ENCODE measurements around the gene LUC7L.
"Not testable (repeated sequence)": the region's sequence is repeated elsewhere in the genome, so short reads cannot be mapped to it uniquely, and the experiment has no call there.

LUC7L gene

DNA sequence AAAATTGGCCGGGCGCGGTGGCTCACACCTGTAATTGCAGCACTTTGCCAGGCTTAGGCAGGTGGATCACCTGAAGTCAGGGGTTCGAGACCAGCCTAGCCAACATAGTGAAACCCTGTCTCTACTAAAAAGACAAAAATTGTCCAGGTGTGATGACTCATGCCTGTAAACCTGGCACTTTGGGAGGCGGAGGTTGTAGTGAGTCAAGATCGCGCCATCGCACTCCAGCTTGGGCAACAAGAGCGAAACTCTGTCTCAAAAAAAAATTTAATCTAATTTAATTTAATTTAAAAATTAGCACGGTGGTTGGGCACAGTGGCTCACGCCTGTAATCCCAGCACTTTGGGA is 50.6 kb downstream of the LUC7L start:
- DNase-seq: no peak

DNA sequence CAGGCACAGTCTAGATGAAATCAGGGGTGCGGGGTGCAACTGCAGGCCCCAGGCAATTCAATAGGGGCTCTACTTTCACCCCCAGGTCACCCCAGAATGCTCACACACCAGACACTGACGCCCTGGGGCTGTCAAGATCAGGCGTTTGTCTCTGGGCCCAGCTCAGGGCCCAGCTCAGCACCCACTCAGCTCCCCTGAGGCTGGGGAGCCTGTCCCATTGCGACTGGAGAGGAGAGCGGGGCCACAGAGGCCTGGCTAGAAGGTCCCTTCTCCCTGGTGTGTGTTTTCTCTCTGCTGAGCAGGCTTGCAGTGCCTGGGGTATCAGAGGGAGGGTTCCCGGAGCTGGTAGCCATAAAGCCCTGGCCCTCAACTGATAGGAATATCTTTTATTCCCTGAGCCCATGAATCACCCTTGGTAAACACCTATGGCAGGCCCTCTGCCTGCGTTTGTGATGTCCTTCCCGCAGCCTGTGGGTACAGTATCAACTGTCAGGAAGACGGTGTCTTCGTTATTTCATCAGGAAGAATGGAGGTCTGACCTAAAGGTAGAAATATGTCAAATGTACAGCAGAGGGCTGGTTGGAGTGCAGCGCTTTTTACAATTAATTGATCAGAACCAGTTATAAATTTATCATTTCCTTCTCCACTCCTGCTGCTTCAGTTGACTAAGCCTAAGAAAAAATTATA is 51.1 kb downstream of the LUC7L start:
- no peak for DNase-seq

DNA sequence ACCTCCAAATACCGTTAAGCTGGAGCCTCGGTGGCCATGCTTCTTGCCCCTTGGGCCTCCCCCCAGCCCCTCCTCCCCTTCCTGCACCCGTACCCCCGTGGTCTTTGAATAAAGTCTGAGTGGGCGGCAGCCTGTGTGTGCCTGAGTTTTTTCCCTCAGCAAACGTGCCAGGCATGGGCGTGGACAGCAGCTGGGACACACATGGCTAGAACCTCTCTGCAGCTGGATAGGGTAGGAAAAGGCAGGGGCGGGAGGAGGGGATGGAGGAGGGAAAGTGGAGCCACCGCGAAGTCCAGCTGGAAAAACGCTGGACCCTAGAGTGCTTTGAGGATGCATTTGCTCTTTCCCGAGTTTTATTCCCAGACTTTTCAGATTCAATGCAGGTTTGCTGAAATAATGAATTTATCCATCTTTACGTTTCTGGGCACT is 51.8 kb downstream of the LUC7L start:
- no peak for DNase-seq

DNA sequence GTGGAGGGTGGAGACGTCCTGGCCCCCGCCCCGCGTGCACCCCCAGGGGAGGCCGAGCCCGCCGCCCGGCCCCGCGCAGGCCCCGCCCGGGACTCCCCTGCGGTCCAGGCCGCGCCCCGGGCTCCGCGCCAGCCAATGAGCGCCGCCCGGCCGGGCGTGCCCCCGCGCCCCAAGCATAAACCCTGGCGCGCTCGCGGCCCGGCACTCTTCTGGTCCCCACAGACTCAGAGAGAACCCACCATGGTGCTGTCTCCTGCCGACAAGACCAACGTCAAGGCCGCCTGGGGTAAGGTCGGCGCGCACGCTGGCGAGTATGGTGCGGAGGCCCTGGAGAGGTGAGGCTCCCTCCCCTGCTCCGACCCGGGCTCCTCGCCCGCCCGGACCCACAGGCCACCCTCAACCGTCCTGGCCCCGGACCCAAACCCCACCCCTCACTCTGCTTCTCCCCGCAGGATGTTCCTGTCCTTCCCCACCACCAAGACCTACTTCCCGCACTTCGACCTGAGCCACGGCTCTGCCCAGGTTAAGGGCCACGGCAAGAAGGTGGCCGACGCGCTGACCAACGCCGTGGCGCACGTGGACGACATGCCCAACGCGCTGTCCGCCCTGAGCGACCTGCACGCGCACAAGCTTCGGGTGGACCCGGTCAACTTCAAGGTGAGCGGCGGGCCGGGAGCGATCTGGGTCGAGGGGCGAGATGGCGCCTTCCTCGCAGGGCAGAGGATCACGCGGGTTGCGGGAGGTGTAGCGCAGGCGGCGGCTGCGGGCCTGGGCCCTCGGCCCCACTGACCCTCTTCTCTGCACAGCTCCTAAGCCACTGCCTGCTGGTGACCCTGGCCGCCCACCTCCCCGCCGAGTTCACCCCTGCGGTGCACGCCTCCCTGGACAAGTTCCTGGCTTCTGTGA is 52.5 kb downstream of the LUC7L start, which contains the start of gene HBA1:
HBA1 (plus strand) TSS at position 204 of the 906 bp plus-strand sequence; CDS start at position 241, 37 bp downstream.
- DNase-seq: not testable (repeated sequence)

DNA sequence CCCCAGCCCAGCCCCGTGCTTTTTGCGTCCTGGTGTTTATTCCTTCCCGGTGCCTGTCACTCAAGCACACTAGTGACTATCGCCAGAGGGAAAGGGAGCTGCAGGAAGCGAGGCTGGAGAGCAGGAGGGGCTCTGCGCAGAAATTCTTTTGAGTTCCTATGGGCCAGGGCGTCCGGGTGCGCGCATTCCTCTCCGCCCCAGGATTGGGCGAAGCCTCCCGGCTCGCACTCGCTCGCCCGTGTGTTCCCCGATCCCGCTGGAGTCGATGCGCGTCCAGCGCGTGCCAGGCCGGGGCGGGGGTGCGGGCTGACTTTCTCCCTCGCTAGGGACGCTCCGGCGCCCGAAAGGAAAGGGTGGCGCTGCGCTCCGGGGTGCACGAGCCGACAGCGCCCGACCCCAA is 53.2 kb downstream of the LUC7L start:
- DNase-seq: not testable (repeated sequence)

DNA sequence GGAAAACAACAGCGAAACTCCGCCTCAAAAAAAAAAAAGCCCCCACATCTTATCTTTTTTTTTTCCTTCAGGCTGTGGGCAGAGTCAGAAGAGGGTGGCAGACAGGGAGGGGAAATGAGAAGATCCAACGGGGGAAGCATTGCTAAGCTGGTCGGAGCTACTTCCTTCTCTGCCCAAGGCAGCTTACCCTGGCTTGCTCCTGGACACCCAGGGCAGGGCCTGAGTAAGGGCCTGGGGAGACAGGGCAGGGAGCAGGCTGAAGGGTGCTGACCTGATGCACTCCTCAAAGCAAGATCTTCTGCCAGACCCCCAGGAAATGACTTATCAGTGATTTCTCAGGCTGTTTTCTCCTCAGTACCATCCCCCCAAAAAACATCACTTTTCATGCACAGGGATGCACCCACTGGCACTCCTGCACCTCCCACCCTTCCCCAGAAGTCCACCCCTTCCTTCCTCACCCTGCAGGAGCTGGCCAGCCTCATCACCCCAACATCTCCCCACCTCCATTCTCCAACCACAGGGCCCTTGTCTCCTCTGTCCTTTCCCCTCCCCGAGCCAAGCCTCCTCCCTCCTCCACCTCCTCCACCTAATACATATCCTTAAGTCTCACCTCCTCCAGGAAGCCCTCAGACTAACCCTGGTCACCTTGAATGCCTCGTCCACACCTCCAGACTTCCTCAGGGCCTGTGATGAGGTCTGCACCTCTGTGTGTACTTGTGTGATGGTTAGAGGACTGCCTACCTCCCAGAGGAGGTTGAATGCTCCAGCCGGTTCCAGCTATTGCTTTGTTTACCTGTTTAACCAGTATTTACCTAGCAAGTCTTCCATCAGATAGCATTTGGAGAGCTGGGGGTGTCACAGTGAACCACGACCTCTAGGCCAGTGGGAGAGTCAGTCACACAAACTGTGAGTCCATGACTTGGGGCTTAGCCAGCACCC is 54.0 kb downstream of the LUC7L start:
- no peak for DNase-seq

DNA sequence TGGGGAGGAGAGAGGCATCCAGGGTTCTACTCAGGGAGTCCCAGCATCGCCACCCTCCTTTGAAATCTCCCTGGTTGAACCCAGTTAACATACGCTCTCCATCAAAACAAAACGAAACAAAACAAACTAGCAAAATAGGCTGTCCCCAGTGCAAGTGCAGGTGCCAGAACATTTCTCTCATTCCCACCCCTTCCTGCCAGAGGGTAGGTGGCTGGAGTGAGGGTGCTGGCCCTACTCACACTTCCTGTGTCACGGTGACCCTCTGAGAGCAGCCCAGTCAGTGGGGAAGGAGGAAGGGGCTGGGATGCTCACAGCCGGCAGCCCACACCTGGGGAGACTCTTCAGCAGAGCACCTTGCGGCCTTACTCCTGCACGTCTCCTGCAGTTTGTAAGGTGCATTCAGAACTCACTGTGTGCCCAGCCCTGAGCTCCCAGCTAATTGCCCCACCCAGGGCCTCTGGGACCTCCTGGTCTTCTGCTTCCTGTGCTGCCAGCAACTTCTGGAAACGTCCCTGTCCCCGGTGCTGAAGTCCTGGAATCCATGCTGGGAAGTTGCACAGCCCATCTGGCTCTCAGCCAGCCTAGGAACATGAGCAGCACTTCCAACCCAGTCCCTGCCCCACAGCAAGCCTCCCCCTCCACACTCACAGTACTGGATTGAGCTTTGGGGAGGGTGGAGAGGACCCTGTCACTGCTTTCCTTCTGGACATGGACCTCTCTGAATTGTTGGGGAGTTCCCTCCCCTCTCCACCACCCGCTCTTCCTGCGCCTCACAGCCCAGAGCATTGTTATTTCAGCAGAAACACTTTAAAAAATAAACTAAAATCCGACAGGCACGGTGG is 55.1 kb downstream of the LUC7L start:
- not testable (repeated sequence) for DNase-seq

DNA sequence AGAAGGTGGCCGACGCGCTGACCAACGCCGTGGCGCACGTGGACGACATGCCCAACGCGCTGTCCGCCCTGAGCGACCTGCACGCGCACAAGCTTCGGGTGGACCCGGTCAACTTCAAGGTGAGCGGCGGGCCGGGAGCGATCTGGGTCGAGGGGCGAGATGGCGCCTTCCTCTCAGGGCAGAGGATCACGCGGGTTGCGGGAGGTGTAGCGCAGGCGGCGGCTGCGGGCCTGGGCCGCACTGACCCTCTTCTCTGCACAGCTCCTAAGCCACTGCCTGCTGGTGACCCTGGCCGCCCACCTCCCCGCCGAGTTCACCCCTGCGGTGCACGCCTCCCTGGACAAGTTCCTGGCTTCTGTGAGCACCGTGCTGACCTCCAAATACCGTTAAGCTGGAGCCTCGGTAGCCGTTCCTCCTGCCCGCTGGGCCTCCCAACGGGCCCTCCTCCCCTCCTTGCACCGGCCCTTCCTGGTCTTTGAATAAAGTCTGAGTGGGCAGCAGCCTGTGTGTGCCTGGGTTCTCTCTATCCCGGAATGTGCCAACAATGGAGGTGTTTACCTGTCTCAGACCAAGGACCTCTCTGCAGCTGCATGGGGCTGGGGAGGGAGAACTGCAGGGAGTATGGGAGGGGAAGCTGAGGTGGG is 55.9 kb downstream of the LUC7L start:
- DNase-seq: not testable (repeated sequence)

DNA sequence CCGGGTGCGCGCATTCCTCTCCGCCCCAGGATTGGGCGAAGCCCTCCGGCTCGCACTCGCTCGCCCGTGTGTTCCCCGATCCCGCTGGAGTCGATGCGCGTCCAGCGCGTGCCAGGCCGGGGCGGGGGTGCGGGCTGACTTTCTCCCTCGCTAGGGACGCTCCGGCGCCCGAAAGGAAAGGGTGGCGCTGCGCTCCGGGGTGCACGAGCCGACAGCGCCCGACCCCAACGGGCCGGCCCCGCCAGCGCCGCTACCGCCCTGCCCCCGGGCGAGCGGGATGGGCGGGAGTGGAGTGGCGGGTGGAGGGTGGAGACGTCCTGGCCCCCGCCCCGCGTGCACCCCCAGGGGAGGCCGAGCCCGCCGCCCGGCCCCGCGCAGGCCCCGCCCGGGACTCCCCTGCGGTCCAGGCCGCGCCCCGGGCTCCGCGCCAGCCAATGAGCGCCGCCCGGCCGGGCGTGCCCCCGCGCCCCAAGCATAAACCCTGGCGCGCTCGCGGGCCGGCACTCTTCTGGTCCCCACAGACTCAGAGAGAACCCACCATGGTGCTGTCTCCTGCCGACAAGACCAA is 56.8 kb downstream of the LUC7L start, which contains the start of gene HBA2:
HBA2 (plus strand) TSS at position 503 of the 568 bp plus-strand sequence; CDS start at position 540, 37 bp downstream.
- not testable (repeated sequence) for DNase-seq

DNA sequence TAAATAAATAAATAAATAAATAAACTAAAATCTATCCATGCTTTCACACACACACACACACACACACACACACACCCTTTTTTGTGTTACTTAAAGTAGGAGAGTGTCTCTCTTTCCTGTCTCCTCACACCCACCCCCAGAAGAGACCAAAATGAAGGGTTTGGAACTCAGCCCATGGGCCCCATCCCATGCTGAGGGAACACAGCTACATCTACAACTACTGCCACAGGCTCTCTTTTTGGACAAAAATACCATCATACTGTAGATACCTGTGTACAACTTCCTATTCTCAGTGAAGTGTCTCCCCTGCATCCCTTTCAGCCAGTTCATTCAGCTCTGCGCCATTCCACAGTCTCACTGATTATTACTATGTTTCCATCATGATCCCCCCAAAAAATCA is 58.5 kb downstream of the LUC7L start:
- no peak for DNase-seq

DNA sequence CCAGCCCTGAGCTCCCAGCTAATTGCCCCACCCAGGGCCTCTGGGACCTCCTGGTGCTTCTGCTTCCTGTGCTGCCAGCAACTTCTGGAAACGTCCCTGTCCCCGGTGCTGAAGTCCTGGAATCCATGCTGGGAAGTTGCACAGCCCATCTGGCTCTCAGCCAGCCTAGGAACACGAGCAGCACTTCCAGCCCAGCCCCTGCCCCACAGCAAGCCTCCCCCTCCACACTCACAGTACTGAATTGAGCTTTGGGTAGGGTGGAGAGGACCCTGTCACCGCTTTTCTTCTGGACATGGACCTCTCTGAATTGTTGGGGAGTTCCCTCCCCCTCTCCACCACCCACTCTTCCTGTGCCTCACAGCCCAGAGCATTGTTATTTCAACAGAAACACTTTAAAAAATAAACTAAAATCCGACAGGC is 59.2 kb downstream of the LUC7L start:
- DNase-seq: not testable (repeated sequence)

DNA sequence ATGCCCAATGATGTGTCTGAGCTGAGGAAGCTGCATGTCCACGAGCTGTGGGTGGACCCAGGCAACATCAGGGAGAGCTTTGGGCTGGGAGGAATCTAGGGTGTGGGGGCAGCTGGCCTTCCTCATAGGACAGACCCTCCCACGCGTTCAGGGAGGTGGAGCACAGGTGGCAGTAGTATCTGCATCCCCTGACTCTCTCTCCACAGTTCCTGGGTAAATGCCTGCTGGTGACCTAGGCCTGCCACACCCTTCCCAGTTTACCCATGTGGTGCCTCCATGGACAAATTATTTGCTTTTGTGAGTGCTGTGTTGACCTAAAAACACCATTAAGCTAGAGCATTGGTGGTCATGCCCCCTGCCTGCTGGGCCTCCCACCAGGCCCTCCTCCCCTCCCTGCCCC is 60.2 kb downstream of the LUC7L start:
- no peak for DNase-seq

DNA sequence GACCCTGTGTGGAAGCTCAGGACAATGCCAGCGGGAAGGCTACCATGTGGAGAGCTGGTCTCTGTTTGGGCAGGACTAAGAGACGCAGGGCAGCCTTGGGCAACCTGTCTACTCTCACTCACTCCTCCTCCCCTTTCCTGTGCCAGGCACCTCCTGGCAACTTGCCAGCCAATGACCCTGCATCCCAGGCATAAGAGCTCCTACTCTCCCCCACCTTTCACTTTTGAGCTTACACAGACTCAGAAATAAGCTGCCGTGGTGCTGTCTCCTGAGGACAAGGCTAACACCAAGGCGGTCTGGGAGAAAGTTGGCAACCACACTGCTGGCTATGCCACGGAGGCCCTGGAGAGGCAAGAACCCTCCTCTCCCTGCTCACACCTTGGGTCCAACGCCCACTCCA is 60.8 kb downstream of the LUC7L start:
- DNase-seq: no peak

DNA sequence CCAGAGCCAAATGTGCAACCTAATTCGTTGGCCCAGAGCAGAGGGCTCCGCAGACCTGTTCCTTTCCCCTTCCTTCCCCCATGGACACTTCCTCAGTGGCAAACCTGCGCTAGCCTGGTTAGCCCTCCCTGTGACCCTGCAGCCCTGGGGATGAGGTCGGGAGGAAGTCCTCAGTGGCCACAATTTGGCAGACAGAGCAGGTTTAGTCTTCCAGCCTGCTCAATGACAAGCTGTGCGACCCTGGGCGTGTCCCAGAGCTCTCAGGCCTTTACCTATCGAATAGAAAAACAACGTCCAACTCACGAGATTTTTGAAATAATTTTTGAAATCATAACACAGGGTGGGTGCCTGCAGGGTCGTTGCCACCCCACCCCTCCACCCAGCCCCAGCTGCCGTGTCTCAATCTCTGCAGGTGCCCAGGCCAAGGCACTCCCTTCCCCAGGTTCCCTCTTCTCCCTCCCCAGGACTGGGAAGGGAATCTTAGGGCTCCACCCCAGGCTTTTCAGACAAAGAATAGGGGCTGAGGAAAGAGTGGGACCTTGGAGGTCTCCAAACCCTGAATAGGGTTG is 62.0 kb downstream of the LUC7L start:
- DNase-seq: no peak

DNA sequence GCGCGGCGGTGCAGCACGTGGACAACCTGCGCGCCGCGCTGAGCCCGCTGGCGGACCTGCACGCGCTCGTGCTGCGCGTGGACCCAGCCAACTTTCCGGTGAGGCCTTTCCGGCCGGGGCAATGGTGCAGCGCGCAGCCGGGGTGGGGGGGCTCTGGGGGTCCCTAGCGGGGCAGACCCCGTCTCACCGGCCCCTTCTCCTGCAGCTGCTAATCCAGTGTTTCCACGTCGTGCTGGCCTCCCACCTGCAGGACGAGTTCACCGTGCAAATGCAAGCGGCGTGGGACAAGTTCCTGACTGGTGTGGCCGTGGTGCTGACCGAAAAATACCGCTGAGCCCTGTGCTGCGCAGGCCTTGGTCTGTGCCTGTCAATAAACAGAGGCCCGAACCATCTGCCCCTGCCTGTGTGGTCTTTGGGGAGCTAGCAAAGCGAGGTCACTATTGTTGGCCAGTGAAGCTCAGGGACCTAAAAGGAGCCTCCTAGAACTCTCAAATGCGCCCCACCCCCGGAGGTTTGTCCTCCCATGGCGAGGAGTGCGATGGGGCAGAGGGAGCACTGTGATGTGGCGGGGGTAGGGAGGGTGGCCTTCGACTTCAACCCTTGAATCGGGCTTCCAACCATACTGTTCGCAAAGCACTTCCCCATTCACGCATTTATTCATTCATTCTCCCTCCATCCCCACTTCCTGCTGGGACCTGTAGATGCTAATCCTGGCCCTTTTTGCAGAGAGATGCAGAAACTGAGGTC is 62.7 kb downstream of the LUC7L start:
- DNase-seq: no peak

DNA sequence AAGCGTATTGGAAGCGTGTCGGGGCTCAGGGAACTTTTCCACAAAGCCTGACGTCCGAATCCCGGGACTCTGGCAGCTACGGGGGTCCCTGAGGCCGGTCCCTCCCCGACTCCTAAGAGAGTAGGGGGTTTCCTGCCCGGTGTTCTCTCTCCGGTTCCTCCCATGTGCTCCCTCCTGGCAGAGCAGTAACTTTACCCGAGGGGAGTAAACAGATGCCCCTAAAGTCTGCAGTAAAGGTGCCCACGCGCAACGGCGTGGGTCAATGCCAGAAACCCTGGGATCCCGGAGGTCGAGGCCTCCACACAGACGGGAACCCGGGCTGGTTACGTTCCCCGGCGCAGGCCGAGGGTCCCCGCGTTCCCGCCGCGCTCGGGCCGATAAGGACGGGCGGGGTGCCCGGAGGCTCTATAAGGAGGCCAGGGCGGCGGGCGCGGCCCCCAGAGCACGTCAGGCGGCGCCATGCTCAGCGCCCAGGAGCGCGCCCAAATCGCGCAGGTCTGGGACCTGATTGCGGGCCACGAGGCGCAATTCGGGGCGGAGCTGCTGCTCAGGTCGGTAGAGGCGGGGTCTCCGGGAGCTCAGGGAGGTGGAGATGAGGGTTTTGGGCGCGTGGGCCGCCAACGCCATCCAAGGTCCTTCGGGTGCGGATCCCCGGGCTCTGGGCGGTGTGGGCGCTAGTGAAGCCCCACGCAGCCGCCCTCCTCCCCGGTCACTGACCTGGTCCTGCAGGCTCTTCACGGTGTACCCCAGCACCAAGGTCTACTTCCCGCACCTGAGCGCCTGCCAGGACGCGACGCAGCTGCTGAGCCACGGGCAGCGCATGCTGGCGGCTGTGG is 63.5 kb downstream of the LUC7L start, which contains the start of gene HBM:
HBM (plus strand) TSS at position 440 of the 836 bp plus-strand sequence; CDS start at position 460, 20 bp downstream.
- DNase-seq: no peak

DNA sequence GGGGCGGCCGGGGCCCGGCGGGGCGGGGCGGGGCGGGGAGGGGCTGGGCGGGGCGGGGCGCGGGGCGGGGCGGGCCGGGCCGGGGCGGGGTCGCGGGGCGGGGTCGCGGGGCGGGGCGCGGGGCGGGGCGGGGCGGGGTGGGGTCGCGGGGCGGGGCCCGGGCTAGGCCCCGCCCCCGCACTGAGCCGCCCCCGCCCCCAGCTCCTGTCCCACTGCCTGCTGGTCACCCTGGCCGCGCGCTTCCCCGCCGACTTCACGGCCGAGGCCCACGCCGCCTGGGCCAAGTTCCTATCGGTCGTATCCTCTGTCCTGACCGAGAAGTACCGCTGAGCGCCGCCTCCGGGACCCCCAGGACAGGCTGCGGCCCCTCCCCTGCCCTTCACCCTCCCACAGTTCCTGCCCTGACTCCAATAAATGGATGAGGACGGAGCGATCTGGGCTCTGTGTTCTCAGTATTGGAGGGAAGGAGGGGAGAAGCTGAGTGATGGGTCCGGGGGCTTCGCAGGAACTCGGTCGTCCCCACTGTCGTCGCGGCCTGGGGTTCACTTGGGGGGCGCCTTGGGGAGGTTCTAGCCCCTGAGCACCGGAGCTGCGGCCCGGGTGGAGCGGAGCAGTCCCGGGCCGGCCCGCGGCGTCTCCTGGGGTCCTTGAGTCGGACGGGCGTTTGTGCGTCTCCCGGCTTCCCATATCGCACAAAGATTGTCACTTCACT is 64.3 kb downstream of the LUC7L start:
- no peak for DNase-seq

Measured in COR-L47 (cell line).